KOPT-K1 (cell line): ENCODE measurements around the gene DPP10.

Source experiments
- H3K27ac ChIP-seq: fragments of 200-600 bp; sonication (generic); 2 replicates; pipeline ENCODE4 v1.5.1; 2016; ENCODE audit warnings: antibody characterized with exemption, mild to moderate bottlenecking, low read depth, low read length; ENCODE audit not compliant: poor library complexity, severe bottlenecking
- H3K36me3 ChIP-seq: fragments of 200-600 bp; sonication (generic); 2 replicates; pipeline ENCODE4 v1.5.1; 2017; ENCODE audit warnings: antibody characterized with exemption, mild to moderate bottlenecking, low read length, moderate library complexity; ENCODE audit not compliant: insufficient read depth
- H3K9me3 ChIP-seq: fragments of 200-600 bp; sonication (generic); 2 replicates; pipeline ENCODE4 v1.5.1; 2017; ENCODE audit warnings: antibody characterized with exemption, low read length, mild to moderate bottlenecking; ENCODE audit not compliant: insufficient read depth, poor library complexity, severe bottlenecking

DPP10 gene

GRCh38 chr2:115460008-115460407 is 1017.6 kb downstream of the DPP10 start:
- Histone ChIP-seq H3K9me3 (no peaks in the 10 kb centered on the region), H3K27ac (no peak overlapping the region), H3K36me3 (no peaks in the 10 kb centered on the region)

GRCh38 chr2:115480741-115481140 is 1038.3 kb downstream of the DPP10 start:
- H3K27ac ChIP-seq = no peak overlapping the region
- H3K9me3 ChIP-seq = no peaks in the 10 kb centered on the region
- no peaks in the 10 kb centered on the region for H3K36me3 ChIP-seq

GRCh38 chr2:115481842-115482241 is 1039.4 kb downstream of the DPP10 start:
- Histone ChIP-seq H3K27ac (no peak overlapping the region), H3K36me3 (no peaks in the 10 kb centered on the region), H3K9me3 (no peaks in the 10 kb centered on the region)

GRCh38 chr2:115483666-115484065 is 1041.2 kb downstream of the DPP10 start:
- H3K9me3 ChIP-seq = no peaks in the 10 kb centered on the region
- H3K27ac ChIP-seq = no peak overlapping the region
- no peaks in the 10 kb centered on the region for H3K36me3 ChIP-seq

- Histone ChIP-seq H3K9me3 (no peaks in the 10 kb centered on the region), H3K27ac (no peak overlapping the region), H3K36me3 (no peaks in the 10 kb centered on the region)
Measured at GRCh38 chr2:115484486-115484885, 1042.0 kb downstream of the DPP10 start.

GRCh38 chr2:115484983-115485382 is 1042.5 kb downstream of the DPP10 start:
- no peak overlapping the region for H3K27ac ChIP-seq
- no peaks in the 10 kb centered on the region for H3K9me3 ChIP-seq
- H3K36me3 ChIP-seq = no peaks in the 10 kb centered on the region

GRCh38 chr2:115491186-115491793 is 1048.8 kb downstream of the DPP10 start:
- Histone ChIP-seq H3K27ac (no peak overlapping the region), H3K36me3 (no peaks in the 10 kb centered on the region), H3K9me3 (no peaks in the 10 kb centered on the region)

- Histone ChIP-seq H3K27ac (no peak overlapping the region), H3K36me3 (no peaks in the 10 kb centered on the region), H3K9me3 (no peaks in the 10 kb centered on the region)
Measured at GRCh38 chr2:115505331-115505730, 1062.9 kb downstream of the DPP10 start.

GRCh38 chr2:115520727-115521126 is 1078.3 kb downstream of the DPP10 start:
- no peaks in the 10 kb centered on the region for H3K36me3 ChIP-seq
- H3K9me3 ChIP-seq = no peaks in the 10 kb centered on the region
- H3K27ac ChIP-seq = no peak overlapping the region

GRCh38 chr2:115524452-115524851 is 1082.0 kb downstream of the DPP10 start:
- no peaks in the 10 kb centered on the region for H3K9me3 ChIP-seq
- H3K36me3 ChIP-seq = no peaks in the 10 kb centered on the region
- H3K27ac ChIP-seq = no peak overlapping the region

- no peak overlapping the region for H3K27ac ChIP-seq
- no peaks in the 10 kb centered on the region for H3K9me3 ChIP-seq
- no peaks in the 10 kb centered on the region for H3K36me3 ChIP-seq
Measured at GRCh38 chr2:115529627-115530026, 1087.2 kb downstream of the DPP10 start.

- H3K36me3 ChIP-seq = no peaks in the 10 kb centered on the region
- H3K9me3 ChIP-seq = no peaks in the 10 kb centered on the region
- no peak overlapping the region for H3K27ac ChIP-seq
Measured at GRCh38 chr2:115533081-115533480, 1090.6 kb downstream of the DPP10 start.

- Histone ChIP-seq H3K9me3 (no peaks in the 10 kb centered on the region), H3K36me3 (no peaks in the 10 kb centered on the region), H3K27ac (no peak overlapping the region)
Measured at GRCh38 chr2:115541814-115542213, 1099.4 kb downstream of the DPP10 start.

GRCh38 chr2:115542331-115542730 is 1099.9 kb downstream of the DPP10 start:
- no peaks in the 10 kb centered on the region for H3K36me3 ChIP-seq
- H3K27ac ChIP-seq = no peak overlapping the region
- H3K9me3 ChIP-seq = no peaks in the 10 kb centered on the region

- H3K36me3 ChIP-seq = no peaks in the 10 kb centered on the region
- no peaks in the 10 kb centered on the region for H3K9me3 ChIP-seq
- no peak overlapping the region for H3K27ac ChIP-seq
Measured at GRCh38 chr2:115543024-115543423, 1100.6 kb downstream of the DPP10 start.

GRCh38 chr2:115543461-115543860 is 1101.0 kb downstream of the DPP10 start:
- H3K9me3 ChIP-seq = no peaks in the 10 kb centered on the region
- H3K27ac ChIP-seq = no peak overlapping the region
- H3K36me3 ChIP-seq = no peaks in the 10 kb centered on the region
